GM23338 (cell line): ENCODE measurements around the gene THSD7A. TPM values are rescaled to one million over a fixed set of nuclear protein-coding genes. Genes with fewer than 3 reads are reported as not detected.

ENCODE experiments used
- ATAC-seq: fragments of 200-7000 bp; cut with Tn5 transposase; 3 replicates; pipeline ENCODE4 v1.9.1; 2020
- DNase-seq: peaks from one replicate; pipeline ENCODE4 v3.0.0-alpha.2; 2015; ENCODE audit warnings: low spot score
- H2AFZ ChIP-seq: fragments of 200-600 bp; sonication (generic); 2 replicates; pipeline ENCODE4 v1.8.0; 2016; ENCODE audit warnings: antibody characterized with exemption, mild to moderate bottlenecking, moderate library complexity
- H3F3A ChIP-seq: fragments of 200-600 bp; sonication (generic); replicated peaks from 2 replicates; pipeline ENCODE4 v1.8.0; 2017; ENCODE audit warnings: antibody characterized with exemption, mixed run types, low read depth
- H3K27ac ChIP-seq: fragments of 200-600 bp; sonication (generic); 2 replicates; pipeline ENCODE4 v1.6.1; 2016; ENCODE audit warnings: low read depth
- H3K27me3 ChIP-seq: fragments of 200-600 bp; sonication (generic); 2 replicates; pipeline ENCODE4 v1.8.0; 2016; ENCODE audit warnings: mild to moderate bottlenecking, mixed run types, moderate library complexity; ENCODE audit not compliant: insufficient read depth
- H3K36me3 ChIP-seq: fragments of 200-600 bp; sonication (generic); 2 replicates; pipeline ENCODE4 v1.8.0; 2016; ENCODE audit warnings: mild to moderate bottlenecking; ENCODE audit not compliant: insufficient read depth
- H3K4me1 ChIP-seq: fragments of 200-600 bp; sonication (generic); 2 replicates; pipeline ENCODE4 v1.8.0; 2016; ENCODE audit warnings: mild to moderate bottlenecking, moderate library complexity; ENCODE audit not compliant: insufficient read depth
- H3K4me2 ChIP-seq: fragments of 200-600 bp; sonication (generic); 2 replicates; pipeline ENCODE4 v1.7.1; 2017; ENCODE audit warnings: mixed run types
- H3K4me3 ChIP-seq: fragments of 200-600 bp; sonication (generic); 2 replicates; pipeline ENCODE4 v1.6.1; 2016; ENCODE audit warnings: mixed run types
- H3K79me2 ChIP-seq: fragments of 200-600 bp; sonication (generic); replicated peaks from 2 replicates; pipeline ENCODE4 v1.8.0; 2017; ENCODE audit warnings: mild to moderate bottlenecking; ENCODE audit not compliant: insufficient read depth
- H3K9me2 ChIP-seq: fragments of 200-600 bp; sonication (generic); 2 replicates; pipeline ENCODE4 v1.8.0; 2017; ENCODE audit not compliant: insufficient read depth
- H4K20me1 ChIP-seq: fragments of 200-600 bp; sonication (generic); replicated peaks from 2 replicates; pipeline ENCODE4 v1.8.0; 2017; ENCODE audit warnings: mild to moderate bottlenecking; ENCODE audit not compliant: insufficient read depth
- H3K27ac Mint-ChIP-seq: 2 replicates; pipeline ENCODE4 v1.8.0; 2020; ENCODE audit warnings: inconsistent platforms, mild to moderate bottlenecking, moderate library complexity, mixed read lengths
- H3K27me3 Mint-ChIP-seq: 3 replicates; pipeline ENCODE4 v1.8.0; 2022; ENCODE audit warnings: low read depth, mild to moderate bottlenecking, moderate library complexity, mixed read lengths, inconsistent platforms; ENCODE audit not compliant: insufficient read depth, poor library complexity
- H3K36me3 Mint-ChIP-seq: 3 replicates; pipeline ENCODE4 v1.8.0; 2021; ENCODE audit warnings: low read depth, mild to moderate bottlenecking, inconsistent platforms, moderate library complexity, mixed read lengths
- H3K4me1 Mint-ChIP-seq: 3 replicates; pipeline ENCODE4 v1.8.0; 2020; ENCODE audit warnings: mild to moderate bottlenecking, inconsistent platforms, mixed read lengths
- H3K4me3 Mint-ChIP-seq: 3 replicates; pipeline ENCODE4 v1.8.0; 2021; ENCODE audit warnings: moderate library complexity, mild to moderate bottlenecking, inconsistent platforms, mixed read lengths
- H3K9me3 Mint-ChIP-seq: 3 replicates; pipeline ENCODE4 v1.8.0; 2020; ENCODE audit warnings: moderate library complexity, mild to moderate bottlenecking, inconsistent platforms, mixed read lengths
- CTCF ChIP-seq, 2 experiments: fragments of 200-600 bp in 1 of 2; sonication (generic) in 1 of 2; conservative IDR thresholded peaks; 2 replicates each; pipeline versions ENCODE4 v1.5.1 to v1.6.1; 2016 to 2017; ENCODE audit warnings: antibody characterized with exemption in 2 of 2, low read depth in 2 of 2, mild to moderate bottlenecking in 2 of 2, moderate library complexity in 1 of 2
- EZH2phosphoT487 ChIP-seq: fragments of 200-600 bp; sonication (generic); IDR thresholded peaks from one replicate; pipeline ENCODE4 v1.8.1; 2018; ENCODE audit warnings: antibody characterized with exemption; ENCODE audit not compliant: unreplicated experiment
- JUNB ChIP-seq: IDR thresholded peaks from one replicate; pipeline ENCODE4 v1.6.1; 2016; ENCODE audit warnings: antibody characterized with exemption; ENCODE audit not compliant: unreplicated experiment
- NANOG ChIP-seq: IDR thresholded peaks from 2 replicates; pipeline ENCODE4 v1.6.1; 2016; ENCODE audit warnings: antibody characterized with exemption, borderline replicate concordance
- POLR2AphosphoS5 ChIP-seq: IDR thresholded peaks from 2 replicates; pipeline ENCODE4 v1.6.1; 2016; ENCODE audit warnings: antibody characterized with exemption, low read depth
- REST ChIP-seq: IDR thresholded peaks from one replicate; pipeline ENCODE4 v1.6.1; 2018; ENCODE audit warnings: antibody characterized with exemption; ENCODE audit not compliant: unreplicated experiment
- STAT1 ChIP-seq: IDR thresholded peaks from one replicate; pipeline ENCODE4 v1.6.1; 2016; ENCODE audit warnings: antibody characterized with exemption; ENCODE audit not compliant: unreplicated experiment
- ZNF331 ChIP-seq: fragments of 250-450 bp; sonication (Bioruptor Pico); IDR thresholded peaks from 2 replicates; pipeline ENCODE4 v1.5.0; 2020; ENCODE audit warnings: low read depth, mild to moderate bottlenecking, moderate library complexity
- ZNF462 ChIP-seq: fragments of 250-450 bp; sonication (Bioruptor Pico); IDR thresholded peaks from 2 replicates; pipeline ENCODE4 v1.5.0; 2020; ENCODE audit warnings: mild to moderate bottlenecking, moderate library complexity
- polyA plus RNA-seq: library from polyadenylated mRNA; unstranded; fragments of >200 nt; fragmentation: Nextera tagmentation; extraction: Ambion mirVana; gene quantifications from 2 replicates; pipeline ENCODE4 v1.2.1, GENCODE V29; 2016
- total RNA-seq: library from RNA; depleted of rRNA; stranded (reverse); fragments of >200 nt; shearing (Covaris generic); gene quantifications from 2 replicates; pipeline ENCODE4 v1.2.3, GENCODE V29; 2014
- TF ChIP-seq, protein P1 (sequence below): IDR thresholded peaks from 2 replicates; pipeline ENCODE4 v1.6.1; 2016; ENCODE audit warnings: antibody characterized with exemption

THSD7A gene
- total and polyA plus RNA-seq, 2 experiments from 2014 or later, result 1.3 to 2.1 TPM

GRCh38 chr7:11858622-11859302, 26.8 kb upstream of the THSD7A start:
- no peaks in the 10 kb centered on the region; the same call in 2 of the 3 replicates for H3K36me3 Mint-ChIP-seq
- Histone ChIP-seq H3K9me2 (no peaks in the 10 kb centered on the region), H3K4me1 (no peaks in the 10 kb centered on the region), H4K20me1 (no peaks in the 10 kb centered on the region), H3K27me3 (no peaks in the 10 kb centered on the region), H3K36me3 (no peaks in the 10 kb centered on the region), H2AFZ (no peak overlapping the region), H3K27ac (no peak overlapping the region), H3K4me2 (no peak overlapping the region), H3K4me3 (no peak overlapping the region), H3F3A (no peaks in the 10 kb centered on the region), H3K79me2 (no peaks in the 10 kb centered on the region)
- H3K9me3 Mint-ChIP-seq, result no peaks in the 10 kb centered on the region
- ATAC-seq (no peak), DNase-seq (no peak)
- H3K4me3 Mint-ChIP-seq, result no peak overlapping the region
- TF ChIP-seq NANOG (no peak), JUNB (no peak), EZH2phosphoT487 (no peak), CTCF (conservative IDR thresholded peaks at IDR 0.05; ENCODE audit: low read depth in 2 of 2) (no peak), STAT1 (no peak), REST (no peak), ZNF331 (no peak), POLR2AphosphoS5 (no peak), ZNF462 (CRISPR knock-in tag) (no peak)
- TF ChIP-seq, protein P1, sequence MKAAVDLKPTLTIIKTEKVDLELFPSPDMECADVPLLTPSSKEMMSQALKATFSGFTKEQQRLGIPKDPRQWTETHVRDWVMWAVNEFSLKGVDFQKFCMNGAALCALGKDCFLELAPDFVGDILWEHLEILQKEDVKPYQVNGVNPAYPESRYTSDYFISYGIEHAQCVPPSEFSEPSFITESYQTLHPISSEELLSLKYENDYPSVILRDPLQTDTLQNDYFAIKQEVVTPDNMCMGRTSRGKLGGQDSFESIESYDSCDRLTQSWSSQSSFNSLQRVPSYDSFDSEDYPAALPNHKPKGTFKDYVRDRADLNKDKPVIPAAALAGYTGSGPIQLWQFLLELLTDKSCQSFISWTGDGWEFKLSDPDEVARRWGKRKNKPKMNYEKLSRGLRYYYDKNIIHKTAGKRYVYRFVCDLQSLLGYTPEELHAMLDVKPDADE, result no peak
- H3K4me1 Mint-ChIP-seq, result no peaks in the 10 kb centered on the region
- no peak overlapping the region for H3K27ac Mint-ChIP-seq
- no peaks in the 10 kb centered on the region for H3K27me3 Mint-ChIP-seq
